Panc1 (cell line): ENCODE measurements around the gene THSD7B.

ENCODE experiments used
- CTCF ChIP-seq: fragments of 450-650 bp; IDR thresholded peaks from 2 replicates; pipeline ENCODE4 v1.5.1; 2017; ENCODE audit warnings: mild to moderate bottlenecking
- POLR2AphosphoS5 ChIP-seq: IDR thresholded peaks from 2 replicates; pipeline ENCODE4 v1.6.1; 2012; ENCODE audit warnings: mild to moderate bottlenecking, low read depth, low read length, moderate library complexity
- REST ChIP-seq, 2 experiments: IDR thresholded peaks; 2 replicates each; pipeline ENCODE4 v1.6.1; 2011 to 2012; ENCODE audit warnings: low read depth in 2 of 2, control low read depth in 1 of 2, low read length in 1 of 2, mild to moderate bottlenecking in 1 of 2, moderate library complexity in 1 of 2; ENCODE audit not compliant: insufficient read depth in 1 of 2
- SIN3A ChIP-seq: IDR thresholded peaks from 2 replicates; pipeline ENCODE4 v1.6.1; 2012; ENCODE audit warnings: low read depth, mild to moderate bottlenecking, low read length, moderate library complexity, borderline replicate concordance; ENCODE audit not compliant: insufficient read depth
- TCF7L2 ChIP-seq: IDR thresholded peaks from 2 replicates; pipeline ENCODE4 v1.6.1; 2011; ENCODE audit warnings: mild to moderate bottlenecking, low read depth, low read length, inconsistent platforms

- TF ChIP-seq CTCF = no peak
- no peak for TF ChIP-seq POLR2AphosphoS5
- TF ChIP-seq SIN3A = no peak
- no peak for TF ChIP-seq REST (IDR thresholded peaks at IDR 0.05; ENCODE audit: insufficient read depth in 1 of 2, low read depth in 2 of 2, low read length in 1 of 2)
- TF ChIP-seq TCF7L2 = no peak
These were observed 924.2 kb downstream of the THSD7B start for GRCh38 chr2:137689549-137689948.
